PC-9 (cell line): Measurements from ENCODE around the gene C1orf232. TPM values are rescaled to one million over a fixed set of nuclear protein-coding genes. Genes with fewer than 3 reads are reported as not detected.

Source experiments
- BruUV-seq: library from RNA; stranded (reverse); fragments of 400-500 nt; replicated peaks from 2 replicates; lab custom pipeline; 2021; lab: Mats Ljungman, UMichigan
- CTCF ChIA-PET: fragments of 300-600 bp; sonication (Branson Sonifier 250); formaldehyde crosslinking; loops from one replicate; lab custom pipeline; 2022; ENCODE audit warnings: antibody characterized with exemption; lab: Charles Lee
- POLR2A ChIA-PET: fragments of 300-600 bp; sonication (Branson Sonifier 250); formaldehyde crosslinking; loops from one replicate; lab custom pipeline; 2022; ENCODE audit warnings: antibody characterized with exemption; ENCODE audit not compliant: unreplicated experiment; lab: Charles Lee
- DNase-seq, 2 experiments: peaks; one replicate each; pipeline versions ENCODE4 v3.0.0 to v3.0.0-alpha.2; 2015 to 2022; ENCODE audit warnings: mixed read lengths in 1 of 2
- H2AFZ ChIP-seq: fragments of 200-600 bp; sonication (generic); 2 replicates; pipeline ENCODE4 v1.8.1; 2017; ENCODE audit warnings: antibody characterized with exemption
- H3F3A ChIP-seq: fragments of 200-600 bp; sonication (generic); 2 replicates; pipeline ENCODE4 v1.8.1; 2017; ENCODE audit warnings: antibody characterized with exemption, mild to moderate bottlenecking, low read depth; ENCODE audit not compliant: insufficient read depth
- H3K27ac ChIP-seq: fragments of 200-600 bp; sonication (generic); 2 replicates; pipeline ENCODE4 v1.6.1; 2016; ENCODE audit warnings: mixed run types
- H3K27me3 ChIP-seq: fragments of 200-600 bp; sonication (generic); 2 replicates; pipeline ENCODE4 v1.6.1; 2016; ENCODE audit warnings: low read depth, mixed run types; ENCODE audit not compliant: insufficient read depth
- H3K36me3 ChIP-seq: fragments of 200-600 bp; sonication (generic); 2 replicates; pipeline ENCODE4 v1.6.1; 2016; ENCODE audit warnings: low read depth, mixed run types
- H3K4me1 ChIP-seq: fragments of 200-600 bp; sonication (generic); replicated peaks from 2 replicates; pipeline ENCODE4 v1.6.1; 2016; ENCODE audit warnings: mixed run types; ENCODE audit not compliant: insufficient read depth
- H3K4me2 ChIP-seq: fragments of 200-600 bp; sonication (generic); 2 replicates; pipeline ENCODE4 v1.6.1; 2017; ENCODE audit warnings: mixed run types
- H3K4me3 ChIP-seq: fragments of 200-600 bp; sonication (generic); 2 replicates; pipeline ENCODE4 v1.6.1; 2016; ENCODE audit warnings: mixed run types
- H3K79me2 ChIP-seq: fragments of 200-600 bp; sonication (generic); 2 replicates; pipeline ENCODE4 v1.6.1; 2017; ENCODE audit warnings: low read depth, mixed run types
- H3K9me2 ChIP-seq: fragments of 200-600 bp; sonication (generic); 2 replicates; pipeline ENCODE4 v1.8.1; 2017; ENCODE audit warnings: mild to moderate bottlenecking; ENCODE audit not compliant: insufficient read depth
- H3K9me3 ChIP-seq: fragments of 200-600 bp; sonication (generic); 2 replicates; pipeline ENCODE4 v1.8.1; 2016; ENCODE audit warnings: low read depth; ENCODE audit not compliant: insufficient read depth
- H4K20me1 ChIP-seq: fragments of 200-600 bp; sonication (generic); 2 replicates; pipeline ENCODE4 v1.8.1; 2017; ENCODE audit not compliant: insufficient read depth
- CTCF ChIP-seq: fragments of 200-600 bp; sonication (generic); conservative IDR thresholded peaks from 2 replicates; pipeline ENCODE4 v1.6.1; 2017; ENCODE audit warnings: mixed run types, antibody characterized with exemption, mild to moderate bottlenecking, moderate library complexity
- EZH2 ChIP-seq: fragments of 200-600 bp; sonication (generic); IDR thresholded peaks from 2 replicates; pipeline ENCODE4 v1.8.0; 2017; ENCODE audit warnings: antibody characterized with exemption, low read depth
- intact Hi-C: fragments of 100-400 bp; cut with micrococcal nuclease; formaldehyde crosslinking; loops from one replicate; pipeline ENCODE4 v1.10.0; 2022; ENCODE audit not compliant: unreplicated experiment
- total RNA-seq: library from RNA; stranded (reverse); gene quantifications from 2 replicates; pipeline ENCODE4 v1.2.3, GENCODE V29; 2021

Gene C1orf232
- total RNA-seq, 1 experiment from 2014 or later = not detected

DNA sequence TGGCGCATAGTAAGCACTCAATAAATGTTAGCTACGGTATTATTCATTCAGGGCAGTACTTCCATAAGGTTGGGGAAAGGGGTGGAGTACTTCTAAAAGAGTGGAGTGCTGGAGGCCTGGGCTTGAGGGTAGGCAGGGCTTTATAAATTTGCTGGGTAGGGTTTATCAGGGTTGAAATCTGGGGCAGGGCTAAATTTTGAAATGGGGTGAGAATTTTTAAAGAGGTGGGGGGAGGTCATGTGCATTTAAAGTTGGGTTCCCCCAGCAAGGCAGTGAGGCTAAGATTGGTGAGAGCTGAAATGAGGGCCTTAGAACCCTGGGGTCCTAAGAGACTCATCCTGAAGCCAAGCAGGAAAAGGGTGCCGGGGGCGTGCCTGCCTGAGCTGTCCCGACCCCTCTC, 31.6 kb upstream of the C1orf232 start:
- no peak for DNase-seq
- no peaks in the 10 kb centered on the region for H4K20me1 ChIP-seq
- no peaks in the 10 kb centered on the region; the same call in 1 of the 2 replicates for H3K9me2 ChIP-seq
- TF ChIP-seq CTCF = no peak
- intact Hi-C loops = no loop called here
- CTCF ChIA-PET = no interaction called here
- no peak overlapping the region for H2AFZ ChIP-seq
- no TSS peak for BruUV-seq
- no peaks in the 10 kb centered on the region for H3K36me3 ChIP-seq
- no peaks in the 10 kb centered on the region for H3K9me3 ChIP-seq
- no peak overlapping the region for H3K4me2 ChIP-seq
- POLR2A ChIA-PET = interaction anchor here (0.6 kb wide), 1 partner anchor 30 kb away, joined by 3 read pairs; no protein-coding TSS in a partner anchor
- no peaks in the 10 kb centered on the region for H3K79me2 ChIP-seq
- H3K4me3 ChIP-seq = no peak overlapping the region
- no peaks in the 10 kb centered on the region for H3F3A ChIP-seq
- H3K27ac ChIP-seq = no peak overlapping the region
- no peaks in the 10 kb centered on the region for H3K4me1 ChIP-seq
- H3K27me3 ChIP-seq = peaks cover 12% of the 10 kb centered on the region; the same call in 1 of the 2 replicates

GRCh38 chr1:26197813-26198212, 29.1 kb upstream of the C1orf232 start:
- no peak for TF ChIP-seq EZH2
- no peak for TF ChIP-seq CTCF
- ChIA-PET CTCF (no interaction called here), POLR2A (no interaction called here)
- H4K20me1 ChIP-seq = no peaks in the 10 kb centered on the region
- DNase-seq = no peak
- H3K27me3 ChIP-seq = 0 out of 2 replicates have a peak, but pooled peaks cover 3% of the 10 kb centered on the region
- no peaks in the 10 kb centered on the region for H3F3A ChIP-seq
- intact Hi-C loops = no loop called here
- no peak overlapping the region for H3K4me2 ChIP-seq
- no peak overlapping the region for H3K4me3 ChIP-seq
- H3K79me2 ChIP-seq = no peaks in the 10 kb centered on the region
- no TSS peak for BruUV-seq
- no peaks in the 10 kb centered on the region for H3K4me1 ChIP-seq
- no peak overlapping the region for H2AFZ ChIP-seq
- no peaks in the 10 kb centered on the region for H3K9me3 ChIP-seq
- no peaks in the 10 kb centered on the region for H3K9me2 ChIP-seq
- no peak overlapping the region for H3K27ac ChIP-seq
- H3K36me3 ChIP-seq = no peaks in the 10 kb centered on the region

- TF ChIP-seq CTCF (no peak), EZH2 (no peak)
- H2AFZ ChIP-seq = no peak overlapping the region
- no peak overlapping the region for H3K4me2 ChIP-seq
- H3K9me3 ChIP-seq = no peaks in the 10 kb centered on the region
- no peaks in the 10 kb centered on the region for H3K79me2 ChIP-seq
- ChIA-PET POLR2A (no interaction called here), CTCF (no interaction called here)
- no TSS peak for BruUV-seq
- H3K27me3 ChIP-seq = no peaks in the 10 kb centered on the region
- no peaks in the 10 kb centered on the region for H3K9me2 ChIP-seq
- H3K4me1 ChIP-seq = no peaks in the 10 kb centered on the region
- no peaks in the 10 kb centered on the region for H3K36me3 ChIP-seq
- no peaks in the 10 kb centered on the region for H4K20me1 ChIP-seq
- intact Hi-C loops = no loop called here
- no peak overlapping the region for H3K27ac ChIP-seq
- no peak for DNase-seq
- no peak overlapping the region for H3K4me3 ChIP-seq
- no peaks in the 10 kb centered on the region for H3F3A ChIP-seq
Observed at GRCh38 chr1:26197301-26197700, 28.5 kb upstream of the C1orf232 start.
